GM20000 (cell line): Measurements from ENCODE around the gene LAMTOR2.

ENCODE experiments used
- DNase-seq: peaks from one replicate; pipeline ENCODE4 v3.0.0; 2012; ENCODE audit warnings: low spot score
- CTCF ChIP-seq: IDR thresholded peaks from 2 replicates; pipeline ENCODE4 v1.5.1; 2012; ENCODE audit warnings: mild to moderate bottlenecking, control low read depth; ENCODE audit errors: extremely low read depth, missing control alignments

LAMTOR2 gene

GRCh38 chr1:156101880-156102279 lies 47.3 kb downstream of the LAMTOR2 start:
- DNase-seq: no peak
- no peak for TF ChIP-seq CTCF

- DNase-seq: no peak
- TF ChIP-seq CTCF: no peak
Measured at GRCh38 chr1:156102633-156103511, 48.3 kb downstream of the LAMTOR2 start.

- no peak for TF ChIP-seq CTCF
- no peak for DNase-seq
Measured at GRCh38 chr1:156103521-156103947, 49.0 kb downstream of the LAMTOR2 start.

- peak; percentile 51 for DNase-seq
- TF ChIP-seq CTCF: no peak
Measured at GRCh38 chr1:156104065-156104810, 49.7 kb downstream of the LAMTOR2 start.

GRCh38 chr1:156104861-156105832 lies 50.6 kb downstream of the LAMTOR2 start:
- no peak for TF ChIP-seq CTCF
- no peak for DNase-seq

GRCh38 chr1:156106624-156107488 lies 52.3 kb downstream of the LAMTOR2 start:
- no peak for TF ChIP-seq CTCF
- no peak for DNase-seq
